Duodenal mucosa (tissue), 2 donors: ENCODE data around the gene ELMOD1.

ENCODE experiments used
- H3K27ac ChIP-seq: one replicate; pipeline ENCODE4 v1.7.0; 2013; ENCODE audit warnings: low read depth, low read length
- H3K27me3 ChIP-seq, 2 donors: one replicate each; pipeline ENCODE4 v1.7.0; 2013; ENCODE audit warnings: low read length in 2 of 2, control low read depth in 1 of 2; ENCODE audit not compliant: insufficient read depth in 2 of 2, control insufficient read depth in 1 of 2
- H3K36me3 ChIP-seq, 2 donors: one replicate each; pipeline ENCODE4 v1.7.0; 2013; ENCODE audit warnings: low read length in 2 of 2, control low read depth in 1 of 2; ENCODE audit not compliant: insufficient read depth in 2 of 2, control insufficient read depth in 1 of 2
- H3K4me1 ChIP-seq, 2 donors: one replicate each; pipeline ENCODE4 v1.7.0; 2013; ENCODE audit warnings: low read length in 2 of 2, control low read depth in 1 of 2; ENCODE audit not compliant: insufficient read depth in 2 of 2, control insufficient read depth in 1 of 2
- H3K4me3 ChIP-seq, 2 donors: one replicate each; pipeline ENCODE4 v1.7.0; 2013; ENCODE audit warnings: low read length in 2 of 2, low read depth in 1 of 2
- H3K9ac ChIP-seq, 2 donors: one replicate each; pipeline ENCODE4 v1.7.0; 2013; ENCODE audit warnings: low read length in 2 of 2, low read depth in 1 of 2
- H3K9me3 ChIP-seq, 2 donors: one replicate each; pipeline ENCODE4 v1.7.0; 2013; ENCODE audit warnings: low read length in 2 of 2, control low read depth in 1 of 2; ENCODE audit not compliant: control insufficient read depth in 1 of 2

Gene ELMOD1

GRCh38 chr11:107713009-107713408 lies 122.1 kb downstream of the ELMOD1 start:
- H3K4me1 ChIP-seq, result no peaks in the 10 kb centered on the region
- no peaks in the 10 kb centered on the region for H3K9me3 ChIP-seq
- no peak overlapping the region for H3K9ac ChIP-seq
- no peak overlapping the region for H3K27ac ChIP-seq
- H3K36me3 ChIP-seq, result no peaks in the 10 kb centered on the region
- H3K4me3 ChIP-seq, result no peak overlapping the region
- H3K27me3 ChIP-seq, result peaks cover 0 to 2% of the 10 kb centered on the region in 2 donors
